Erythroblast (primary cell): ENCODE measurements around the gene MTMR11.

Experiments
- DNase-seq, 2 experiments: peaks; one replicate each; lab custom pipeline; 2025; lab: John Stamatoyannopoulos, UW
- GATA1 ChIP-seq: IDR thresholded peaks from 2 replicates; pipeline ENCODE4 v1.6.1; 2011; ENCODE audit warnings: low read depth, mild to moderate bottlenecking, control low read depth, low read length, moderate library complexity
- POLR2A ChIP-seq: IDR thresholded peaks from 2 replicates; pipeline ENCODE4 v1.6.1; 2011; ENCODE audit warnings: mild to moderate bottlenecking, low read length

Gene MTMR11

DNA sequence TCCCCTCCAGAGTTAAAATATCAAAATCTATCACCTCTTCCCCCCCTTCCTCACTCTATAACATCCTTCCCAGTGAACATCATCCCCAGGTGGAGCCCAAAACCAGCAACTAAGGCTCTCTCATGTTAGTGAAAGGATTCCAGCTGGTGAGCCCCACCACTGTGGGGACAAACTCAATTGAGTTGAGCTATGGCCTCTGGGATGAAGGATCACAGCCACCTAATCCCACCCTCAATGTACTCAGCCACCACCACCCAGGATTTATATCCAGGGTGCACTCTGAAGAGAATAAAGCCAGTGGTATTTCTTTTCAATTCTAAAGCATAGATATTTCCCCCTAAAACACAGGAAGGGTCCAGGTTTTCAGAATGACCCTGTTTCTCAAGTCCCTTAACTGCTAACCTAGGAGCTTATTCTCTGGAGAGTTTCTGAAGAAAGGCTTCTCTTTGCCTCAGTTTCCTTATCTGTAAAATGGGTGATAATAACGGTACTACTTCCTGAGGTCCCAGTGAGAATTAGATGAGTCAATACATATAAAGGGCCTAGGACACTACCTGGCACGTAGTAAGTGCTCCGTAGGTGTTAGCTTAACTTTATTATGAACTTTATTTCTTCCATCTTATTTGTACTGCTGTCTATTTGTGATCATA, 53.0 kb downstream of the MTMR11 start:
- TF ChIP-seq POLR2A (no peak), GATA1 (no peak)
- DNase-seq, result no peak

DNA sequence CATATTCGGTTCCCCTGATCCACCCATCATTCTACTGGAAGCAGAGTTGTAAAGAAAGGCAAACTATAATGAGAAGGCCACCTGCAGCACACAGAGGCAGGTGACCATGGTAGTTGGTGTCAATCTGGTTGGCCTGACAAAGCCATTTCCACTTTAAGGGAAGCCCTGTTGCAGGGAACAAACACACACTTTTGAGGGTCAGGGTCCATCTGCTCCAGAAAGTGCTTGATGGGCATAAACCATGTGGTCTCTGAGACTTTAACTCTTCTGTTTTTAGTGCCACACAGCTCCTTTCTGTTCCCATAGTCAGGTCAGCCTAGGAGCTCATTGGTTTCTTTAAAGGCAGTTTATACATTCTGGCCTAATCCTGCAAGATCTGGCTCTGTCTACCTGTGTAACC, 54.8 kb downstream of the MTMR11 start:
- DNase-seq, result no peak
- TF ChIP-seq POLR2A (no peak), GATA1 (no peak)

DNA sequence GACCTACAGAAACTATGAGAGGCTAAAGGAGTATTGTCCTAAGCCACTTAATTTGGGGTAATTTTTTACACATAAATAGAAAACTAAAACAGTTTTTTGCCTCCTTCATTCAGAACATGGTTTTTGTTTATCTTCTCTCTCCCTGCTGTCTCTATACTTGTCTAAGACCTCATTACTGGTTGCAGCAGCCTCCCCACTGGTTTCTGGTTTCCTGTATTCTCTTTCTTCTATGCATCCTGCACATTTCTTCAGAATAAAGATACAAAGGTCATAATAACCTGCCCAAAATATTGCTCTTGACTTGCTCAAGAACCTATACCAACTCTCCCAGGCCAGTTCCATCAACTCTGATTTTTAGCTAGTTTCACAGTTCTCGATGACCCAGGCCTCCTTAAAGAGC, 57.1 kb downstream of the MTMR11 start:
- no peak for TF ChIP-seq GATA1
- no peak for TF ChIP-seq POLR2A

More for the DNA sequence above, 57.1 kb downstream of the MTMR11 start:
- no peak for DNase-seq
